Activated B cell treated with CpG ODN at 0.5 μM for 24 hours (primary cell): Measurements from ENCODE around the gene POP4. TPM values are rescaled to one million over a fixed set of nuclear protein-coding genes. Genes with fewer than 3 reads are reported as not detected.
A peak's percentile ranks its signal among the peaks of the same experiment; 100 is the strongest.

Experiments
- ATAC-seq: fragments of 200-7000 bp; cut with Tn5 transposase; one replicate; pipeline ENCODE4 v1.10.0; 2021; ENCODE audit warnings: low read depth, mild to moderate bottlenecking, moderate library complexity
- CTCF ChIA-PET: fragments of 350-600 bp; sonication (Branson Sonifier 250); formaldehyde crosslinking; loops from one replicate; lab custom pipeline; 2021; ENCODE audit warnings: antibody characterized with exemption; lab: Charles Lee
- POLR2A ChIA-PET: fragments of 350-600 bp; sonication (Branson Sonifier 250); formaldehyde crosslinking; loops from one replicate; lab custom pipeline; 2021; ENCODE audit warnings: antibody characterized with exemption; lab: Charles Lee
- DNase-seq: peaks from one replicate; pipeline ENCODE4 v3.0.0; 2022
- H3K27ac Mint-ChIP-seq: one replicate; pipeline ENCODE4 v1.8.0; 2020; ENCODE audit warnings: mixed read lengths
- H3K27me3 Mint-ChIP-seq: one replicate; pipeline ENCODE4 v1.8.0; 2021; ENCODE audit warnings: mixed read lengths
- H3K36me3 Mint-ChIP-seq: one replicate; pipeline ENCODE4 v1.8.0; 2021; ENCODE audit warnings: low read depth, mixed read lengths
- H3K4me1 Mint-ChIP-seq: one replicate; pipeline ENCODE4 v1.8.0; 2021; ENCODE audit warnings: mixed read lengths
- H3K4me3 Mint-ChIP-seq: one replicate; pipeline ENCODE4 v1.8.0; 2020; ENCODE audit warnings: mild to moderate bottlenecking, mixed read lengths
- H3K9me3 Mint-ChIP-seq: one replicate; pipeline ENCODE4 v1.8.0; 2020; ENCODE audit warnings: mixed read lengths
- intact Hi-C: fragments of 100-400 bp; cut with micrococcal nuclease; formaldehyde crosslinking; loops from one replicate; pipeline ENCODE4 v1.15.1; 2024
- total RNA-seq: library from RNA; stranded (reverse); gene quantifications from 2 replicates; pipeline ENCODE4 v1.2.3, GENCODE V29; 2022
- TF ChIP-seq, protein P1 (sequence below): fragments of 200-600 bp; IDR thresholded peaks from one replicate; pipeline ENCODE4 v1.8.0; 2022; ENCODE audit warnings: antibody characterized with exemption, mild to moderate bottlenecking

The POP4 gene
- total RNA-seq, 1 donor from 2014 or later: 74.5 TPM

DNA sequence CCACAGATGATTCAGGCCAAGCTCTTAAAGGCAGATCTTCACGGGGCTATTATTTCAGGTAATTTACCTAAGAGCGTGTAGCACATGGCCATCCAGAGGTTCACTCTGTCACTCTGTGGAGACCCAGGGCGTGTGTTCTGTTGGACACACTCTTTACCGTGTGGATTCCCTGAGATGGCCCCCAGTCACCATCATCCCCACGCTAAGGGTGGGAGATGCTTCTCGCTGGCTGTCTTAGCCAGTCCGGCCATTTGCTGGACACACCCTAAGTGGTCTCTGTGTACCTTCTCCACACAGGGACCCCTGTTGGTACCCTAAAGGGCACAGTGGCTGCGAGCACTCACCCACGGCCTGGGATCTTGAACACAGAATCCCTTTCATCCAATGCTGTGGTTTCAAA lies 6.0 kb downstream of the POP4 start:
- peak overlapping the region; percentile 83 for H3K27ac Mint-ChIP-seq
- H3K4me3 Mint-ChIP-seq: no peak overlapping the region
- H3K4me1 Mint-ChIP-seq: peaks cover 15% of the 10 kb centered on the region
- no peaks in the 10 kb centered on the region for H3K9me3 Mint-ChIP-seq
- intact Hi-C loops: no loop called here
- CTCF ChIA-PET: interaction anchor here (0.8 to 4.7 kb wide), 6 partner anchors 52 to 103 kb away, joined by 3 to 118 read pairs (median 9); partner anchors contain the start of gene C19orf12
- TF ChIP-seq, protein P1, sequence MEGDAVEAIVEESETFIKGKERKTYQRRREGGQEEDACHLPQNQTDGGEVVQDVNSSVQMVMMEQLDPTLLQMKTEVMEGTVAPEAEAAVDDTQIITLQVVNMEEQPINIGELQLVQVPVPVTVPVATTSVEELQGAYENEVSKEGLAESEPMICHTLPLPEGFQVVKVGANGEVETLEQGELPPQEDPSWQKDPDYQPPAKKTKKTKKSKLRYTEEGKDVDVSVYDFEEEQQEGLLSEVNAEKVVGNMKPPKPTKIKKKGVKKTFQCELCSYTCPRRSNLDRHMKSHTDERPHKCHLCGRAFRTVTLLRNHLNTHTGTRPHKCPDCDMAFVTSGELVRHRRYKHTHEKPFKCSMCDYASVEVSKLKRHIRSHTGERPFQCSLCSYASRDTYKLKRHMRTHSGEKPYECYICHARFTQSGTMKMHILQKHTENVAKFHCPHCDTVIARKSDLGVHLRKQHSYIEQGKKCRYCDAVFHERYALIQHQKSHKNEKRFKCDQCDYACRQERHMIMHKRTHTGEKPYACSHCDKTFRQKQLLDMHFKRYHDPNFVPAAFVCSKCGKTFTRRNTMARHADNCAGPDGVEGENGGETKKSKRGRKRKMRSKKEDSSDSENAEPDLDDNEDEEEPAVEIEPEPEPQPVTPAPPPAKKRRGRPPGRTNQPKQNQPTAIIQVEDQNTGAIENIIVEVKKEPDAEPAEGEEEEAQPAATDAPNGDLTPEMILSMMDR: no peak
- no peaks in the 10 kb centered on the region for H3K27me3 Mint-ChIP-seq
- DNase-seq (no peak), ATAC-seq (no peak)
- POLR2A ChIA-PET: interaction anchor here (3.8 kb wide), 1 partner anchor 104 kb away, joined by 47 read pairs; the partner anchor contains the start of gene C19orf12
- peaks cover 76% of the 10 kb centered on the region for H3K36me3 Mint-ChIP-seq

DNA sequence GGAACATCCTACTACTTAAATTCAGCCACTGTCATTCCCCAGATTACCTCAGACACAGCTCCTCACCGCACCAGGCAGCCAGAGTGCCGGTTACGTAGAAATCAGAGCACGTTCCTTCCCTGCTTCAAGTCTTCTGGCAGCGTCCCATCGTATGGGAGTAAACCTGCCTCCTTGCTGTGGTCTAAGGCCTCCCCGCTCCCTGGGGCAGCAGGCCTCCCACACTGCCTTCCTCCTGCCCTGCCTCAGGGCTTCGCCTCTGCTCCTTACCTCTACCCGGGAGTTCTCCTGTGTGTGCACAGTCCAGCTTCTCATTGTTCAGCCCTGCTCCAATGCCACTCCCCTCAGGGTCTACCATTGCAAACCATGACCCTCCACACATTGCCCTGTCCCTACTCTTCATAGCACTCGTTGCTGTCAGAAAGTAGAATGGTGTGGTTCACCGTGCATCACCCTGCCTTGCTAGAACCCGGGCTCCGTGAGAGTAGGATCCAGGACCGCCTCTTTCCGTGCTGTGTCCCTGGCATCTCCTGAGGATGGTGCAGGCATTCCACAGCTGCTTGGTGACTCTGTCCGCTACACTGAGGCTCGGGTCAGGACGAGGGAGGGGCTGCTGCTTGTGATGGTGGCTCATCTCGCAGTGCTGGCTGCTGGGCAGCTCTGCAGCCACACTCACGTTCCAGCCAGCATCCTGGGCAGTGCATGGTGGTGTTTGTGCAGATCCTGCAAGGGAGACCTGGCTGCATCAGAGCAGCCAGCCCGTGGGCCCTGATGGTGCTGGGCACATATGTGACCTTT lies 6.9 kb downstream of the POP4 start:
- CTCF ChIA-PET: interaction anchor here (1.2 to 4.7 kb wide), 2 partner anchors 59 to 102 kb away, joined by 3 to 118 read pairs; partner anchors contain the start of gene C19orf12
- intact Hi-C loops: no loop called here
- ATAC-seq: no peak
- no peak for DNase-seq
- TF ChIP-seq, protein P1: no peak
- Mint-ChIP-seq H3K27ac (no peak overlapping the region), H3K9me3 (no peaks in the 10 kb centered on the region), H3K27me3 (no peaks in the 10 kb centered on the region), H3K4me3 (no peak overlapping the region), H3K36me3 (peaks cover 78% of the 10 kb centered on the region), H3K4me1 (peaks cover 15% of the 10 kb centered on the region)
- POLR2A ChIA-PET: interaction anchor here (3.8 kb wide), 1 partner anchor 103 kb away, joined by 47 read pairs; the partner anchor contains the start of gene C19orf12

DNA sequence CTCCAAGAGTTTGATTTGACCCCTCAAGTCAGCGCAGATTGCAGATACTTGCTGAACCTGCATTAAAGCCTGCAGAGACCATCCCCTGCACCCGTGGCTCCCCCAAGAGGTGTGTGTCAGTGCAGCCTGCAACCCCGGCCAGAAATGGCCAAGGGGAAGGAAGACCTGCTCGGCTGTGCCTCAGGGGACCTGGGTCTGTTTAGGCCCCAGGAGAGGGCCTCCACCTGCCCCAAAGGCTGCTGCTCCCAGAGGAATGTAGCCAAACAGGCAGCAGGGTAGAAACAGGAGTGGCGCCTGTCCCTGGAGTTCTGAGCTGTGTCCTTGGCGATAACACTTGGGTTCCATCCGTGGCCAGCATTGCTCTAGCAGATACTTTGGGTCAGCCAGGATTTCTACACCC lies 8.0 kb downstream of the POP4 start:
- peaks cover 72% of the 10 kb centered on the region for H3K36me3 Mint-ChIP-seq
- no peaks in the 10 kb centered on the region for H3K27me3 Mint-ChIP-seq

DNA sequence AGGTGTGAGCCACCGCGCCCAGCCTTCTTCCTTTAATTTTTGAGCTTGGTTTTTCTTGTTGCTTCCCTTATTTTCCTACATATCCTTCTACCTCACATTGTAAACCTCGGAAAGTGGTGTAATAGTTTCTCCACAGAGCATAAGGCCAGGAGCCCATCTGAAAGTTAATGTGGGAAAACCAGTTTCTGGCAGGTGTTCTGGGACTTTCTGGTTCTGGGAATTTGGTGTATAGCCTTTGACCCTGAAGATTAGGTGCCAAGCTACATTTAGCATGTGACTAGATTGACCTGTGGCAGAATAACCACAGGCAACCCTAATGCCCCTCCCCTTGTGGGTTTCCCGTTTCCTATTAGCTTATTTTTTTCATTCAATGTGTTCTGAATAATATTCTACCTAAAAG lies 8.7 kb downstream of the POP4 start:
- Mint-ChIP-seq H3K27ac (no peak overlapping the region), H3K4me3 (no peak overlapping the region), H3K27me3 (no peaks in the 10 kb centered on the region), H3K9me3 (no peaks in the 10 kb centered on the region), H3K4me1 (peaks cover 15% of the 10 kb centered on the region), H3K36me3 (peaks cover 64% of the 10 kb centered on the region)
- intact Hi-C loops: no loop called here
- DNase-seq: no peak
- ATAC-seq: no peak
- TF ChIP-seq, protein P1: no peak
- CTCF ChIA-PET: interaction anchor here (1.1 kb wide), 1 partner anchor 102 kb away, joined by 3 read pairs; no protein-coding TSS in a partner anchor
- POLR2A ChIA-PET: interaction anchor here (0.7 to 1.8 kb wide), 2 partner anchors 9 to 102 kb away, joined by 5 to 9 read pairs; partner anchors contain the start of gene POP4

More for the DNA sequence above, 8.0 kb downstream of the POP4 start:
- CTCF ChIA-PET: interaction anchor here (1.1 kb wide), 1 partner anchor 102 kb away, joined by 3 read pairs; no protein-coding TSS in a partner anchor
- H3K9me3 Mint-ChIP-seq: no peaks in the 10 kb centered on the region
- no peak overlapping the region for H3K4me3 Mint-ChIP-seq
- DNase-seq: no peak
- TF ChIP-seq, protein P1: no peak
- no peak for ATAC-seq
- no peak overlapping the region for H3K27ac Mint-ChIP-seq
- POLR2A ChIA-PET: interaction anchor here (0.7 to 1.8 kb wide), 2 partner anchors 8 to 86 kb away, joined by 4 to 9 read pairs; partner anchors contain the start of gene POP4
- intact Hi-C loops: no loop called here
- H3K4me1 Mint-ChIP-seq: peaks cover 15% of the 10 kb centered on the region
